ENCODE measurements around the gene YJU2.
"Not testable (repeated sequence)": the region's sequence is repeated elsewhere in the genome, so short reads cannot be mapped to it uniquely, and the experiment has no call there.

The YJU2 gene

GRCh38 chr19:4268816-4269430 lies 22.0 kb downstream of the YJU2 start:
- Mint-ChIP-seq H3K4me3 (no peak overlapping the region), H3K27ac (no peak overlapping the region), H3K9me3 (no peaks in the 10 kb centered on the region), H3K36me3 (ENCODE audit: low read depth) (peaks cover 32% of the 10 kb centered on the region), H3K4me1 (ENCODE audit: low read depth) (peaks cover 16% of the 10 kb centered on the region), H3K27me3 (ENCODE audit: low read depth) (no peaks in the 10 kb centered on the region)

GRCh38 chr19:4272894-4273293 lies 26.0 kb downstream of the YJU2 start:
- Mint-ChIP-seq H3K27ac (no peak overlapping the region), H3K27me3 (ENCODE audit: low read depth) (peaks cover 7% of the 10 kb centered on the region), H3K4me1 (ENCODE audit: low read depth) (no peaks in the 10 kb centered on the region), H3K36me3 (ENCODE audit: low read depth) (peaks cover 12% of the 10 kb centered on the region), H3K4me3 (no peak overlapping the region), H3K9me3 (no peaks in the 10 kb centered on the region)

DNA sequence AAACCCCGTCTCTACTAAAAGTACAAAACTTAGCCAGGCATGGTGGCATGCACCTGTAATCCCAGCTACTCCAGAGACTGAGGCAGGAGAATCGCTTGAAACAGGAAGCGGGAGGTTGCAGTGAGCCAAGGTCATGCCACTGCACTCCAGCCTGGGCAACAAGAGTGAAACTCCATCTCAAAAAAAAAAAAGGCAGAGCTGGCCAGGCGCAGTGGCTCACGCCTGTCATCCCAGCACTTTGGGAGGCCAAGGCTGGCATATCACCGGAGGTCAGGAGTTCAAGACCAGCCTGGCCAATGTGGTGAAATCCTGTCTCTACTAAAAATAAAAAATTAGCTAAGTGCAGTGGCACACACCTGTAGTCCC lies 27.4 kb downstream of the YJU2 start:
- not testable (repeated sequence) for H3K9me3 Mint-ChIP-seq; H3K4me3 Mint-ChIP-seq; H3K4me1 Mint-ChIP-seq (ENCODE audit: low read depth); H3K36me3 Mint-ChIP-seq (ENCODE audit: low read depth); H3K27ac Mint-ChIP-seq
- H3K27me3 Mint-ChIP-seq (ENCODE audit: low read depth) = peaks cover 17% of the 10 kb centered on the region

GRCh38 chr19:4277191-4277696 lies 30.4 kb downstream of the YJU2 start:
- Mint-ChIP-seq H3K9me3 (no peaks in the 10 kb centered on the region), H3K4me3 (no peak overlapping the region), H3K4me1 (ENCODE audit: low read depth) (peaks cover 2% of the 10 kb centered on the region), H3K36me3 (ENCODE audit: low read depth) (peaks cover under 1% of the 10 kb centered on the region), H3K27ac (no peak overlapping the region), H3K27me3 (ENCODE audit: low read depth) (peaks cover 37% of the 10 kb centered on the region)

GRCh38 chr19:4278010-4278409 lies 31.1 kb downstream of the YJU2 start:
- no peak overlapping the region for H3K27ac Mint-ChIP-seq
- H3K4me3 Mint-ChIP-seq = no peak overlapping the region
- peaks cover 37% of the 10 kb centered on the region for H3K27me3 Mint-ChIP-seq (ENCODE audit: low read depth)
- H3K36me3 Mint-ChIP-seq (ENCODE audit: low read depth) = no peaks in the 10 kb centered on the region
- H3K9me3 Mint-ChIP-seq = no peaks in the 10 kb centered on the region
- peaks cover 2% of the 10 kb centered on the region for H3K4me1 Mint-ChIP-seq (ENCODE audit: low read depth)

DNA sequence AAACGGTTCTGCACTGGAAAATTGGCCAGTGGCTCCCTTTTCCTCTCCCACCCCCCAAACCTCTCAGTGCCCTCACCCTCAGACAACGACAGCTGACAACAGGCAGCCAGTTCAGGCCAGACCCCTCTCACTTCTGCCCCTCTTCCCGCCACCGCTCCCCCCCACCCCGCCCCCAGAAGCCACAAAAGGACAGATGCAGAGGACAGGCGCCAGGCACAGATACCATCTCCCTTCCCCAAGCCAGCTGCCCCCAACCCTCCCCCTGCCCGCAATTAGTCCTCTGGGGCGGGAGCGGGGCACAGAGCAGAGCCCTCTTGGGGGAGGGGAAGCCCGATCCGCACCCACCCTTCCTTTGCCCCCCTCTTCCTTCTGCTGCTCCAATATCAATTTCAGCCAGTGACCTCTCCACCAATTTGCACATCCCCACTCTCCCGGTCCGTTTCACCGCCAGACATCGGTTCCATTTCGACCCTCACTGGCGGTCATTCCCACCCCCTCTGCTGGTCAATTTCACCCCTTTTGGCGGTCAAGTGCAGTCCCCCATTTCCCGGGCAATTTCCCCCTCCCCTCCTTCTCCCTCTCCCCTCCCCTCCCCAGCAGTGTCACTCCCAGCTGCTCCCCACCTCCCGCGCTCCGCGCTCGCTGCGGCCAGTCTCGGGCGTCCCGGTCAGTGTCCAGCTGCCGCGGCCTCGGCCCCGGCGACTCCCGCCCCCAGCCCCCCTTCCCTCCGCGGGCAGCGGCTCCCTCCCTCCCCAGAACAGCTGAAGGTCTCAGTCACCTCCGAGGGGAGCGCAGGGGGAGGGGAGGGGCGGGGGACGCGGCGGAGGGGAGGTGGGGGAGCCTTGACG lies 31.8 kb downstream of the YJU2 start, which contains the start of gene SHD:
Gene SHD (plus strand): TSS at position 848 of the 848 bp plus-strand sequence. CDS start 798 bp downstream, outside the sequence.
- no peaks in the 10 kb centered on the region for H3K36me3 Mint-ChIP-seq (ENCODE audit: low read depth)
- H3K27me3 Mint-ChIP-seq (ENCODE audit: low read depth) = peaks cover 37% of the 10 kb centered on the region
- H3K27ac Mint-ChIP-seq = no peak within 1 kb of the TSS
- no peaks in the 10 kb centered on the region for H3K9me3 Mint-ChIP-seq
- H3K4me3 Mint-ChIP-seq = peak within 1 kb of the TSS; percentile 51
- peaks cover 2% of the 10 kb centered on the region for H3K4me1 Mint-ChIP-seq (ENCODE audit: low read depth)

- H3K36me3 Mint-ChIP-seq (ENCODE audit: low read depth) = no peaks in the 10 kb centered on the region
- peaks cover 2% of the 10 kb centered on the region for H3K4me1 Mint-ChIP-seq (ENCODE audit: low read depth)
- no peaks in the 10 kb centered on the region for H3K9me3 Mint-ChIP-seq
- no peak overlapping the region for H3K4me3 Mint-ChIP-seq
- no peak overlapping the region for H3K27ac Mint-ChIP-seq
- peaks cover 37% of the 10 kb centered on the region for H3K27me3 Mint-ChIP-seq (ENCODE audit: low read depth)
Observed at GRCh38 chr19:4279267-4279529, 32.3 kb downstream of the YJU2 start.

GRCh38 chr19:4279530-4280422 lies 32.9 kb downstream of the YJU2 start:
- Mint-ChIP-seq H3K36me3 (ENCODE audit: low read depth) (no peaks in the 10 kb centered on the region), H3K27me3 (ENCODE audit: low read depth) (peaks cover 37% of the 10 kb centered on the region), H3K27ac (no peak overlapping the region), H3K4me3 (peak overlapping the region; percentile 51), H3K4me1 (ENCODE audit: low read depth) (peaks cover 2% of the 10 kb centered on the region), H3K9me3 (no peaks in the 10 kb centered on the region)

GRCh38 chr19:4284176-4284958 lies 37.5 kb downstream of the YJU2 start:
- Mint-ChIP-seq H3K9me3 (no peaks in the 10 kb centered on the region), H3K27ac (no peak overlapping the region), H3K4me1 (ENCODE audit: low read depth) (peaks cover 2% of the 10 kb centered on the region), H3K27me3 (ENCODE audit: low read depth) (peaks cover 20% of the 10 kb centered on the region), H3K36me3 (ENCODE audit: low read depth) (no peaks in the 10 kb centered on the region), H3K4me3 (no peak overlapping the region)

DNA sequence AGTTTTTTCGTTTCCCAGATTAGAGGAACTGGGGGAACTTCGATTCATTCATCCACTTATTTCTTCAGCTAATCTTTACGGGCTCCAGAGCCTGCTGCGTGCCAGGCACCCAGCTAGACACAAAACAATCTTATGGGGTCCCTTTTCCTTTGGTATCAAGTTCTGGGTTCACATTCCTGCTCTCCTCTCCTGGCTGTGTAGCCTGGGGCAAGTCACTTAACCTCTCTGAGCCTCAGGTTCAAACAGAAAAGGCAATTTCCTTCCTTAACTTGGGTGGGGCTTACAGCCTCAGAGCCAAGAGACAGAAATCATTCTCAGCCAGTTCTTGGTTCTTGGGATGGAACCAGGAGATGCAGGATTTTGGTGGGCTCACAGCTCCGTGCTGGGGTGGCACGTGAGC lies 38.1 kb downstream of the YJU2 start:
- Mint-ChIP-seq H3K27me3 (ENCODE audit: low read depth) (peaks cover 16% of the 10 kb centered on the region), H3K9me3 (no peaks in the 10 kb centered on the region), H3K4me3 (no peak overlapping the region), H3K36me3 (ENCODE audit: low read depth) (no peaks in the 10 kb centered on the region), H3K4me1 (ENCODE audit: low read depth) (no peaks in the 10 kb centered on the region), H3K27ac (no peak overlapping the region)

DNA sequence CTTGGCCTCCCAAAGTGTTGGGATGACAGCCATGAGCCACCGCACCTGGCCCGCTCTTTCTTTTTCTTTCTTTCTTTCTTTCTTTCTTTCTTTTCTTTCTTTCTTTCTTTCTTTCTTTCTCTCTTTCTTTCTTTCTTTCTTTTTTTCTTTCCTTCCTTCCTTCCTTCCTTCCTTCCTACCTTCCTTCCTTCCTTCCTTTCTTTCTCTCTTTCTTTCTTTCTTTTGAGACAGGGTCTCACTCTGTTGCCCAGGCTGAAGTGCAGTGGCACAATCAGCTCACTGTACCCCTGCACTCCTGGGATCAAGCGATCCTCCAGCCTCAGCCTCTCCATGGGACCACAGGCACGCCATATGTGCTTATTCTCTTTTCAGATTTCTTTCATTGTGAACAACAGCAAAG lies 39.3 kb downstream of the YJU2 start:
- H3K4me1 Mint-ChIP-seq (ENCODE audit: low read depth); H3K36me3 Mint-ChIP-seq (ENCODE audit: low read depth); H3K9me3 Mint-ChIP-seq; H3K4me3 Mint-ChIP-seq; H3K27ac Mint-ChIP-seq; H3K27me3 Mint-ChIP-seq (ENCODE audit: low read depth): not testable (repeated sequence)

GRCh38 chr19:4288091-4288777 lies 41.4 kb downstream of the YJU2 start:
- Mint-ChIP-seq H3K36me3 (ENCODE audit: low read depth) (no peaks in the 10 kb centered on the region), H3K9me3 (no peaks in the 10 kb centered on the region), H3K27me3 (ENCODE audit: low read depth) (no peaks in the 10 kb centered on the region), H3K4me3 (no peak overlapping the region), H3K4me1 (ENCODE audit: low read depth) (no peaks in the 10 kb centered on the region), H3K27ac (no peak overlapping the region)

- H3K4me3 Mint-ChIP-seq = no peak overlapping the region
- H3K9me3 Mint-ChIP-seq = no peaks in the 10 kb centered on the region
- H3K4me1 Mint-ChIP-seq (ENCODE audit: low read depth) = no peaks in the 10 kb centered on the region
Observed at GRCh38 chr19:4291184-4291732, 44.4 kb downstream of the YJU2 start.

More at GRCh38 chr19:4291184-4291732, 44.4 kb downstream of the YJU2 start:
- no peaks in the 10 kb centered on the region for H3K27me3 Mint-ChIP-seq (ENCODE audit: low read depth)
- H3K36me3 Mint-ChIP-seq (ENCODE audit: low read depth) = peaks cover 2% of the 10 kb centered on the region
- H3K27ac Mint-ChIP-seq = no peak overlapping the region

Data from T-helper 1 cell treated with Interleukin-12 subunit alpha and Interleukin-12 subunit beta and Interleukin-4 antibody, amounts not matched to agents 30 μg/mL and 1 μg/mL, for 36 hours (primary cell).